B cell (primary cell): ENCODE results near the gene TPP1. TPM values are rescaled to one million over a fixed set of nuclear protein-coding genes. Genes with fewer than 3 reads are reported as not detected.

Experiments
- ATAC-seq: fragments of 200-7000 bp; cut with Tn5 transposase; one replicate; pipeline ENCODE4 v1.10.0; 2021; ENCODE audit warnings: low read depth, mild to moderate bottlenecking, moderate number of reproducible peaks, moderate library complexity
- CTCF ChIA-PET: fragments of 350-600 bp; sonication (Branson Sonifier 250); formaldehyde crosslinking; loops from one replicate; lab custom pipeline; 2021; ENCODE audit warnings: antibody characterized with exemption, inconsistent platforms; lab: Charles Lee
- POLR2A ChIA-PET: fragments of 350-600 bp; sonication (Branson Sonifier 250); formaldehyde crosslinking; loops from one replicate; lab custom pipeline; 2021; ENCODE audit warnings: antibody characterized with exemption; lab: Charles Lee
- DNase-seq: peaks from one replicate; pipeline ENCODE4 v3.0.0; 2013
- H2AFZ ChIP-seq: 2 replicates; pipeline ENCODE4 v1.6.1; 2012; ENCODE audit warnings: mild to moderate bottlenecking, low read depth, low read length; ENCODE audit not compliant: insufficient read depth, poor library complexity, severe bottlenecking
- H3K27ac ChIP-seq, 2 donors: 1 replicate in 1 of 2; 2 replicates in 1 of 2; pipeline ENCODE4 v1.5.1; 2012 to 2013; ENCODE audit warnings: low read length in 2 of 2, mild to moderate bottlenecking in 2 of 2, moderate library complexity in 1 of 2
- H3K27me3 ChIP-seq, 4 experiments: fragments of 200-600 bp in 1 of 4; sonication (generic) in 1 of 4; replicated peaks in 1 of 4; 1 replicate in 2 of 4; 2 replicates in 2 of 4; pipeline versions ENCODE4 v1.6.1 to v1.7.0; 2013 to 2016; ENCODE audit warnings: low read length in 3 of 4, mild to moderate bottlenecking in 2 of 4, mixed read lengths in 1 of 4, moderate library complexity in 1 of 4; ENCODE audit not compliant: insufficient read depth in 4 of 4, control insufficient read depth in 3 of 4; ENCODE audit errors: control extremely low read depth in 1 of 4
- H3K36me3 ChIP-seq, 2 experiments: replicated peaks in 1 of 2; 1 replicate in 1 of 2; 2 replicates in 1 of 2; pipeline versions ENCODE4 v1.6.1 to v1.7.1; 2013; ENCODE audit warnings: low read length in 1 of 2; ENCODE audit not compliant: insufficient read depth in 2 of 2, control insufficient read depth in 1 of 2; ENCODE audit errors: control extremely low read depth in 1 of 2, extremely low read depth in 1 of 2
- H3K4me1 ChIP-seq, 2 donors: fragments of 200-600 bp in 1 of 2; sonication (generic) in 1 of 2; 1 replicate in 1 of 2; 2 replicates in 1 of 2; pipeline versions ENCODE4 v1.5.1 to v1.6.1; 2013 to 2017; ENCODE audit warnings: low read length in 2 of 2; ENCODE audit not compliant: control insufficient read depth in 2 of 2, insufficient read depth in 2 of 2
- H3K4me2 ChIP-seq: replicated peaks from 2 replicates; pipeline ENCODE3; 2012; ENCODE audit warnings: mild to moderate bottlenecking, low read depth, low read length; ENCODE audit not compliant: poor library complexity, severe bottlenecking
- H3K4me3 ChIP-seq, 5 experiments: fragments of 200-600 bp in 1 of 5; sonication (generic) in 1 of 5; 1 replicate in 3 of 5; 2 replicates in 2 of 5; pipeline versions ENCODE4 v1.5.1 to v1.7.0; 2011 to 2016; ENCODE audit warnings: low read length in 4 of 5, mild to moderate bottlenecking in 4 of 5, low read depth in 2 of 5, control low read depth in 1 of 5, moderate library complexity in 1 of 5; ENCODE audit not compliant: insufficient read depth in 1 of 5; ENCODE audit errors: control extremely low read depth in 1 of 5, extremely low read depth in 1 of 5
- H3K79me2 ChIP-seq: fragments of 200-600 bp; sonication (generic); one replicate; pipeline ENCODE4 v1.6.0; 2016; ENCODE audit warnings: low read length; ENCODE audit not compliant: control insufficient read depth, insufficient read depth
- H3K9ac ChIP-seq: fragments of 200-600 bp; sonication (generic); 2 replicates; pipeline ENCODE4 v1.6.1; 2017; ENCODE audit warnings: mild to moderate bottlenecking, low read length, moderate library complexity
- H3K9me3 ChIP-seq, 3 donors: one replicate each; pipeline versions ENCODE4 v1.6.1 to v1.7.1; 2013; ENCODE audit warnings: low read length in 2 of 3; ENCODE audit not compliant: control insufficient read depth in 2 of 3, insufficient read depth in 1 of 3; ENCODE audit errors: control extremely low read depth in 1 of 3
- H4K20me1 ChIP-seq: 2 replicates; pipeline ENCODE4 v1.6.0; 2012; ENCODE audit warnings: mild to moderate bottlenecking, low read length; ENCODE audit not compliant: insufficient read depth, control insufficient read depth, poor library complexity, severe bottlenecking
- H3K27ac Mint-ChIP-seq: one replicate; pipeline ENCODE4 v1.8.0; 2021; ENCODE audit warnings: mixed read lengths
- H3K27me3 Mint-ChIP-seq: one replicate; pipeline ENCODE4 v1.8.0; 2021; ENCODE audit warnings: mixed read lengths
- H3K4me1 Mint-ChIP-seq: one replicate; pipeline ENCODE4 v1.8.0; 2021; ENCODE audit warnings: mixed read lengths
- H3K4me3 Mint-ChIP-seq: one replicate; pipeline ENCODE4 v1.8.0; 2021; ENCODE audit warnings: mixed read lengths
- H3K9me3 Mint-ChIP-seq: one replicate; pipeline ENCODE4 v1.8.0; 2022; ENCODE audit warnings: mixed read lengths; ENCODE audit not compliant: insufficient read depth
- EZH2 ChIP-seq: IDR thresholded peaks from 2 replicates; pipeline ENCODE4 v1.6.1; 2012; ENCODE audit warnings: borderline replicate concordance, low read depth, mild to moderate bottlenecking, moderate library complexity, low read length; ENCODE audit not compliant: insufficient read depth, poor library complexity, severe bottlenecking
- whole genome bisulfite sequencing: methylation state at CpG from one replicate; pipeline ENCODE4 v1.1.5; 2013; ENCODE audit warnings: missing lambda C conversion rate; ENCODE audit not compliant: insufficient coverage; 5-methylcytosine and 5-hydroxymethylcytosine counted together
- intact Hi-C: fragments of 100-400 bp; cut with micrococcal nuclease; formaldehyde crosslinking; loops from one replicate; pipeline ENCODE4 v1.10.0; 2022
- polyA plus RNA-seq: library from polyadenylated mRNA; depleted of rRNA; stranded (reverse); fragments of >200 nt; gene quantifications from 2 replicates; pipeline ENCODE4 v1.2.3, GENCODE V29; 2012
- total RNA-seq, 2 donors: library from RNA; stranded (reverse); fragments of 120-200 nt in 1 of 2; gene quantifications; 1 replicate in 1 of 2; 2 replicates in 1 of 2; pipeline versions ENCODE4 v1.2.3 to v1.2.4, GENCODE V29; 2013 to 2022
- TF ChIP-seq, protein P1 (sequence below): fragments of 200-600 bp; IDR thresholded peaks from one replicate; pipeline ENCODE4 v1.8.0; 2022; ENCODE audit warnings: antibody characterized with exemption, mild to moderate bottlenecking

TPP1 gene
- total and polyA plus RNA-seq, 2 donors (not counting 1 experiment from before 2014, with no cell fraction given), result 133 to 191 TPM

DNA sequence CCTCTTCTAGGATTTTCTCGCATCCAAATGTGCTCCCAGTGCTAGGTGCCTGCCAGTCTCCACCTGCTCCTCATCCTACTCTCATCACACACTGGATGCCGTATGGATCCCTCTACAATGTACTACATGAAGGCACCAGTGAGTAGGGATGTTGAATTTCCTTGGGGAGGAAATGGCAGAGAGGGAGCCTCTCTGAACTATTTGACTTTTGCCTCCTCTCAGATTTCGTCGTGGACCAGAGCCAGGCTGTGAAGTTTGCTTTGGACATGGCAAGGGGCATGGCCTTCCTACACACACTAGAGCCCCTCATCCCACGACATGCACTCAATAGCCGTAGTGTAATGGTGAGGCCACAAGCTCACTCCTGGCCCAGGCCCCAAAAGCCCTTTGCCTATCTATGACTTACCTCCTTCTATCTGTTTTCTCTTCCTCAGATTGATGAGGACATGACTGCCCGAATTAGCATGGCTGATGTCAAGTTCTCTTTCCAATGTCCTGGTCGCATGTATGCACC lies 9.7 kb downstream of the TPP1 start:
- intact Hi-C loops, result no loop called here
- no peak overlapping the region for H3K4me3 ChIP-seq
- CTCF ChIA-PET, result interaction anchor here (0.7 to 4.7 kb wide), 2 partner anchors 58 to 74 kb away, joined by 3 to 33 read pairs; partner anchors contain the start of gene MRPL17
- Mint-ChIP-seq H3K4me3 (peak overlapping the region; percentile 54), H3K27me3 (no peaks in the 10 kb centered on the region), H3K9me3 (no peaks in the 10 kb centered on the region), H3K27ac (peak overlapping the region; percentile 51), H3K4me1 (peaks cover 40% of the 10 kb centered on the region)
- DNase-seq (no peak), ATAC-seq (no peak)
- WGBS, result 97% methylated on average over 4 of the region's 8 CpGs
- peaks cover 2 to 50% of the 10 kb centered on the region in 2 experiments for H3K36me3 ChIP-seq
- no peak overlapping the region for H3K4me2 ChIP-seq
- no peaks in the 10 kb centered on the region for H3K9me3 ChIP-seq
- POLR2A ChIA-PET, result no interaction called here
- no peak overlapping the region for H2AFZ ChIP-seq
- peaks cover 48 to 56% of the 10 kb centered on the region in 2 donors for H3K4me1 ChIP-seq
- no peaks in the 10 kb centered on the region for H3K27me3 ChIP-seq
- peaks cover 51% of the 10 kb centered on the region for H3K79me2 ChIP-seq
- TF ChIP-seq EZH2, result no peak
- H3K27ac ChIP-seq, result peak overlapping the region in 1 of 2 donors; percentile 99
- peaks cover 7% of the 10 kb centered on the region for H4K20me1 ChIP-seq
- no peak overlapping the region for H3K9ac ChIP-seq

DNA sequence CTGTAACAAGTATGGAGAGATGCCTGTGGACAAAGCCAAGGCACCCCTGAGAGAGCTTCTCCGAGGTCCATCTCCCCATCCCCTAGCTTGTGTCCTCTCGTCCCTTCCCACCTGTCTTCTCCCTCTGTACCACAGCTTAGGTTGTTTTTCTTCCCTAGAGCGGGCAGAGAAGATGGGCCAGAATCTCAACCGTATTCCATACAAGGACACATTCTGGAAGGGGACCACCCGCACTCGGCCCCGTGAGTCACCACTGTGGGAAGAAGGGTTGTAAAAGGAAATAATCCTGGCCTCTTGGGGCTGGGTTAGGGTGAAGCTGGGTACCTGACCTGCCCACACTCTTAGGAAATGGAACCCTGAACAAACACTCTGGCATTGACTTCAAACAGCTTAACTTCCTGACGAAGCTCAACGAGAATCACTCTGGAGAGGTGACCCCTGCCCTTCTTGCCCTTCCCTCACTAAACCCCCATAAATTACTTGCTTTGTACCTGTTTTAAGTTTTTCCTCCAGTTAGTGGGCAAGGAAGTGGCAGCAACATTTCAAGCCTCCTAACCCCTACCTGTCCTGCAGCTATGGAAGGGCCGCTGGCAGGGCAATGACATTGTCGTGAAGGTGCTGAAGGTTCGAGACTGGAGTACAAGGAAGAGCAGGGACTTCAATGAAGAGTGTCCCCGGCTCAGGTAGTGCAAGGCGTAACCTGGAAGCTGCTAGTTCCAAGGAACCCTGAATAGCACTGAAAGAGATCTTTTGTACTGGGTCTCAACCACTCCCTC lies 10.3 kb downstream of the TPP1 start:
- intact Hi-C loops, result no loop called here
- Mint-ChIP-seq H3K4me1 (peaks cover 40% of the 10 kb centered on the region), H3K9me3 (no peaks in the 10 kb centered on the region), H3K27me3 (no peaks in the 10 kb centered on the region), H3K27ac (peak overlapping the region; percentile 38), H3K4me3 (no peak overlapping the region)
- Histone ChIP-seq H3K9me3 (no peaks in the 10 kb centered on the region), H3K36me3 (peaks cover 2 to 43% of the 10 kb centered on the region in 2 experiments), H3K27ac (peak overlapping the region in 1 of 2 donors; percentile 99), H3K4me2 (no peak overlapping the region), H4K20me1 (peaks cover 7% of the 10 kb centered on the region), H3K79me2 (peaks cover 57% of the 10 kb centered on the region), H3K9ac (no peak overlapping the region), H3K4me3 (no peak overlapping the region), H2AFZ (no peak overlapping the region), H3K4me1 (peaks cover 50 to 62% of the 10 kb centered on the region in 2 donors), H3K27me3 (no peaks in the 10 kb centered on the region)
- ATAC-seq, result no peak
- 98% methylated on average over 6 of the region's 14 CpGs for WGBS
- DNase-seq, result no peak
- POLR2A ChIA-PET, result interaction anchor here (1.4 kb wide), 1 partner anchor 13 kb away, joined by 6 read pairs; no protein-coding TSS in a partner anchor
- CTCF ChIA-PET, result interaction anchor here (0.7 to 7.0 kb wide), 3 partner anchors 59 to 75 kb away, joined by 3 to 52 read pairs (median 33); partner anchors contain the start of gene MRPL17
- TF ChIP-seq EZH2, result no peak
- TF ChIP-seq, protein P1, sequence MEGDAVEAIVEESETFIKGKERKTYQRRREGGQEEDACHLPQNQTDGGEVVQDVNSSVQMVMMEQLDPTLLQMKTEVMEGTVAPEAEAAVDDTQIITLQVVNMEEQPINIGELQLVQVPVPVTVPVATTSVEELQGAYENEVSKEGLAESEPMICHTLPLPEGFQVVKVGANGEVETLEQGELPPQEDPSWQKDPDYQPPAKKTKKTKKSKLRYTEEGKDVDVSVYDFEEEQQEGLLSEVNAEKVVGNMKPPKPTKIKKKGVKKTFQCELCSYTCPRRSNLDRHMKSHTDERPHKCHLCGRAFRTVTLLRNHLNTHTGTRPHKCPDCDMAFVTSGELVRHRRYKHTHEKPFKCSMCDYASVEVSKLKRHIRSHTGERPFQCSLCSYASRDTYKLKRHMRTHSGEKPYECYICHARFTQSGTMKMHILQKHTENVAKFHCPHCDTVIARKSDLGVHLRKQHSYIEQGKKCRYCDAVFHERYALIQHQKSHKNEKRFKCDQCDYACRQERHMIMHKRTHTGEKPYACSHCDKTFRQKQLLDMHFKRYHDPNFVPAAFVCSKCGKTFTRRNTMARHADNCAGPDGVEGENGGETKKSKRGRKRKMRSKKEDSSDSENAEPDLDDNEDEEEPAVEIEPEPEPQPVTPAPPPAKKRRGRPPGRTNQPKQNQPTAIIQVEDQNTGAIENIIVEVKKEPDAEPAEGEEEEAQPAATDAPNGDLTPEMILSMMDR, result no peak
